ENCODE data around the gene FPGS.

The FPGS gene

GRCh38 chr9:127770905-127771569, 31.6 kb upstream of the FPGS start:
- peak overlapping the region; percentile 53 for H3K9ac ChIP-seq (ENCODE audit: low read length)
- H3K36me3 ChIP-seq (ENCODE audit: insufficient read depth, low read length), result no peaks in the 10 kb centered on the region
- no peaks in the 10 kb centered on the region for H3F3A ChIP-seq (ENCODE audit: insufficient read depth, low read length)
- no peak overlapping the region for H2AFZ ChIP-seq (ENCODE audit: low read length)
- peak overlapping the region; percentile 69 for H3K27ac ChIP-seq (ENCODE audit: low read depth, low read length, poor library complexity, severe bottlenecking)
- no peaks in the 10 kb centered on the region for H4K20me1 ChIP-seq (ENCODE audit: insufficient read depth, low read length)
- no peaks in the 10 kb centered on the region for H3K27me3 ChIP-seq (ENCODE audit: insufficient read depth, low read length)
- H3K4me1 ChIP-seq (ENCODE audit: insufficient read depth, low read length, severe bottlenecking), result peaks cover 61% of the 10 kb centered on the region
- H3K79me2 ChIP-seq (ENCODE audit: insufficient read depth, low read length), result no peaks in the 10 kb centered on the region
- H3K9me3 ChIP-seq (ENCODE audit: low read length), result no peaks in the 10 kb centered on the region
- no peaks in the 10 kb centered on the region for H3K9me2 ChIP-seq (ENCODE audit: low read depth, low read length)
- TF ChIP-seq EZH2 (IDR thresholded peaks at IDR 0.05; ENCODE audit: borderline replicate concordance, low read length), result no peak
- no peak for TF ChIP-seq CTCF (IDR thresholded peaks at IDR 0.05; ENCODE audit: low read length)
- H3K4me2 ChIP-seq (ENCODE audit: low read length), result peak overlapping the region; percentile 86
- peak overlapping the region; percentile 64 for H3K4me3 ChIP-seq (ENCODE audit: low read depth, low read length, poor library complexity, severe bottlenecking)

- Histone ChIP-seq H3K27ac (ENCODE audit: low read depth, low read length, poor library complexity, severe bottlenecking) (peak overlapping the region; percentile 95), H3K4me1 (ENCODE audit: insufficient read depth, low read length, severe bottlenecking) (peaks cover 65% of the 10 kb centered on the region), H3K9me2 (ENCODE audit: low read depth, low read length) (no peaks in the 10 kb centered on the region)
Observed at GRCh38 chr9:127771570-127772189, 31.0 kb upstream of the FPGS start.

GRCh38 chr9:127772603-127773002, 30.1 kb upstream of the FPGS start:
- H3K9ac ChIP-seq (ENCODE audit: low read length), result no peak overlapping the region
- H2AFZ ChIP-seq (ENCODE audit: low read length), result no peak overlapping the region
- H3K36me3 ChIP-seq (ENCODE audit: insufficient read depth, low read length), result no peaks in the 10 kb centered on the region
- TF ChIP-seq EZH2 (IDR thresholded peaks at IDR 0.05; ENCODE audit: borderline replicate concordance, low read length) (no peak), CTCF (IDR thresholded peaks at IDR 0.05; ENCODE audit: low read length) (no peak)
- H3F3A ChIP-seq (ENCODE audit: insufficient read depth, low read length), result no peaks in the 10 kb centered on the region
- H3K4me2 ChIP-seq (ENCODE audit: low read length), result no peak overlapping the region
- H3K27me3 ChIP-seq (ENCODE audit: insufficient read depth, low read length), result no peaks in the 10 kb centered on the region
- H3K4me1 ChIP-seq (ENCODE audit: insufficient read depth, low read length, severe bottlenecking), result peaks cover 64% of the 10 kb centered on the region
- H3K9me3 ChIP-seq (ENCODE audit: low read length), result no peaks in the 10 kb centered on the region
- H3K27ac ChIP-seq (ENCODE audit: low read depth, low read length, poor library complexity, severe bottlenecking), result peak overlapping the region; percentile 95
- H3K9me2 ChIP-seq (ENCODE audit: low read depth, low read length), result no peaks in the 10 kb centered on the region
- no peak overlapping the region for H3K4me3 ChIP-seq (ENCODE audit: low read depth, low read length, poor library complexity, severe bottlenecking)
- H4K20me1 ChIP-seq (ENCODE audit: insufficient read depth, low read length), result no peaks in the 10 kb centered on the region
- H3K79me2 ChIP-seq (ENCODE audit: insufficient read depth, low read length), result no peaks in the 10 kb centered on the region; the same call in 1 of the 2 replicates

More at GRCh38 chr9:127771570-127772189, 31.0 kb upstream of the FPGS start:
- Histone ChIP-seq H3K36me3 (ENCODE audit: insufficient read depth, low read length) (no peaks in the 10 kb centered on the region), H4K20me1 (ENCODE audit: insufficient read depth, low read length) (no peaks in the 10 kb centered on the region), H3K9ac (ENCODE audit: low read length) (peak overlapping the region; percentile 17; the same call in 1 of the 2 replicates), H3K27me3 (ENCODE audit: insufficient read depth, low read length) (no peaks in the 10 kb centered on the region), H2AFZ (ENCODE audit: low read length) (no peak overlapping the region), H3F3A (ENCODE audit: insufficient read depth, low read length) (no peaks in the 10 kb centered on the region), H3K4me2 (ENCODE audit: low read length) (peak overlapping the region; percentile 67), H3K4me3 (ENCODE audit: low read depth, low read length, poor library complexity, severe bottlenecking) (peak overlapping the region; percentile 64), H3K79me2 (ENCODE audit: insufficient read depth, low read length) (no peaks in the 10 kb centered on the region), H3K9me3 (ENCODE audit: low read length) (no peaks in the 10 kb centered on the region)
- no peak for TF ChIP-seq CTCF (IDR thresholded peaks at IDR 0.05; ENCODE audit: low read length)
- TF ChIP-seq EZH2 (IDR thresholded peaks at IDR 0.05; ENCODE audit: borderline replicate concordance, low read length), result no peak
